B cell (primary cell): ENCODE results near the gene FRMPD4. TPM values are rescaled to one million over a fixed set of nuclear protein-coding genes. Genes with fewer than 3 reads are reported as not detected.

Experiments
- ATAC-seq: fragments of 200-7000 bp; cut with Tn5 transposase; one replicate; pipeline ENCODE4 v1.10.0; 2021; ENCODE audit warnings: low read depth, mild to moderate bottlenecking, moderate number of reproducible peaks, moderate library complexity
- CTCF ChIA-PET: fragments of 350-600 bp; sonication (Branson Sonifier 250); formaldehyde crosslinking; loops from one replicate; lab custom pipeline; 2021; ENCODE audit warnings: antibody characterized with exemption, inconsistent platforms; lab: Charles Lee
- POLR2A ChIA-PET: fragments of 350-600 bp; sonication (Branson Sonifier 250); formaldehyde crosslinking; loops from one replicate; lab custom pipeline; 2021; ENCODE audit warnings: antibody characterized with exemption; lab: Charles Lee
- DNase-seq: peaks from one replicate; pipeline ENCODE4 v3.0.0; 2013
- H2AFZ ChIP-seq: 2 replicates; pipeline ENCODE4 v1.6.1; 2012; ENCODE audit warnings: mild to moderate bottlenecking, low read depth, low read length; ENCODE audit not compliant: insufficient read depth, poor library complexity, severe bottlenecking
- H3K27ac ChIP-seq, 2 donors: 1 replicate in 1 of 2; 2 replicates in 1 of 2; pipeline ENCODE4 v1.5.1; 2012 to 2013; ENCODE audit warnings: low read length in 2 of 2, mild to moderate bottlenecking in 2 of 2, moderate library complexity in 1 of 2
- H3K27me3 ChIP-seq, 4 experiments: fragments of 200-600 bp in 1 of 4; sonication (generic) in 1 of 4; replicated peaks in 1 of 4; 1 replicate in 2 of 4; 2 replicates in 2 of 4; pipeline versions ENCODE4 v1.6.1 to v1.7.0; 2013 to 2016; ENCODE audit warnings: low read length in 3 of 4, mild to moderate bottlenecking in 2 of 4, mixed read lengths in 1 of 4, moderate library complexity in 1 of 4; ENCODE audit not compliant: insufficient read depth in 4 of 4, control insufficient read depth in 3 of 4; ENCODE audit errors: control extremely low read depth in 1 of 4
- H3K36me3 ChIP-seq, 2 experiments: replicated peaks in 1 of 2; 1 replicate in 1 of 2; 2 replicates in 1 of 2; pipeline versions ENCODE4 v1.6.1 to v1.7.1; 2013; ENCODE audit warnings: low read length in 1 of 2; ENCODE audit not compliant: insufficient read depth in 2 of 2, control insufficient read depth in 1 of 2; ENCODE audit errors: control extremely low read depth in 1 of 2, extremely low read depth in 1 of 2
- H3K4me1 ChIP-seq, 2 donors: fragments of 200-600 bp in 1 of 2; sonication (generic) in 1 of 2; 1 replicate in 1 of 2; 2 replicates in 1 of 2; pipeline versions ENCODE4 v1.5.1 to v1.6.1; 2013 to 2017; ENCODE audit warnings: low read length in 2 of 2; ENCODE audit not compliant: control insufficient read depth in 2 of 2, insufficient read depth in 2 of 2
- H3K4me2 ChIP-seq: replicated peaks from 2 replicates; pipeline ENCODE3; 2012; ENCODE audit warnings: mild to moderate bottlenecking, low read depth, low read length; ENCODE audit not compliant: poor library complexity, severe bottlenecking
- H3K4me3 ChIP-seq, 5 experiments: fragments of 200-600 bp in 1 of 5; sonication (generic) in 1 of 5; 1 replicate in 3 of 5; 2 replicates in 2 of 5; pipeline versions ENCODE4 v1.5.1 to v1.7.0; 2011 to 2016; ENCODE audit warnings: low read length in 4 of 5, mild to moderate bottlenecking in 4 of 5, low read depth in 2 of 5, control low read depth in 1 of 5, moderate library complexity in 1 of 5; ENCODE audit not compliant: insufficient read depth in 1 of 5; ENCODE audit errors: control extremely low read depth in 1 of 5, extremely low read depth in 1 of 5
- H3K79me2 ChIP-seq: fragments of 200-600 bp; sonication (generic); one replicate; pipeline ENCODE4 v1.6.0; 2016; ENCODE audit warnings: low read length; ENCODE audit not compliant: control insufficient read depth, insufficient read depth
- H3K9ac ChIP-seq: fragments of 200-600 bp; sonication (generic); 2 replicates; pipeline ENCODE4 v1.6.1; 2017; ENCODE audit warnings: mild to moderate bottlenecking, low read length, moderate library complexity
- H3K9me3 ChIP-seq, 3 donors: one replicate each; pipeline versions ENCODE4 v1.6.1 to v1.7.1; 2013; ENCODE audit warnings: low read length in 2 of 3; ENCODE audit not compliant: control insufficient read depth in 2 of 3, insufficient read depth in 1 of 3; ENCODE audit errors: control extremely low read depth in 1 of 3
- H4K20me1 ChIP-seq: 2 replicates; pipeline ENCODE4 v1.6.0; 2012; ENCODE audit warnings: mild to moderate bottlenecking, low read length; ENCODE audit not compliant: insufficient read depth, control insufficient read depth, poor library complexity, severe bottlenecking
- H3K27ac Mint-ChIP-seq: one replicate; pipeline ENCODE4 v1.8.0; 2021; ENCODE audit warnings: mixed read lengths
- H3K27me3 Mint-ChIP-seq: one replicate; pipeline ENCODE4 v1.8.0; 2021; ENCODE audit warnings: mixed read lengths
- H3K4me1 Mint-ChIP-seq: one replicate; pipeline ENCODE4 v1.8.0; 2021; ENCODE audit warnings: mixed read lengths
- H3K4me3 Mint-ChIP-seq: one replicate; pipeline ENCODE4 v1.8.0; 2021; ENCODE audit warnings: mixed read lengths
- H3K9me3 Mint-ChIP-seq: one replicate; pipeline ENCODE4 v1.8.0; 2022; ENCODE audit warnings: mixed read lengths; ENCODE audit not compliant: insufficient read depth
- CTCF ChIP-seq: fragments of 200-600 bp; IDR thresholded peaks from one replicate; pipeline ENCODE4 v1.8.0; 2022; ENCODE audit warnings: antibody characterized with exemption, mild to moderate bottlenecking
- EZH2 ChIP-seq: IDR thresholded peaks from 2 replicates; pipeline ENCODE4 v1.6.1; 2012; ENCODE audit warnings: borderline replicate concordance, low read depth, mild to moderate bottlenecking, moderate library complexity, low read length; ENCODE audit not compliant: insufficient read depth, poor library complexity, severe bottlenecking
- WGBS: methylation state at CpG from one replicate; pipeline ENCODE4 v1.1.5; 2013; ENCODE audit warnings: missing lambda C conversion rate; ENCODE audit not compliant: insufficient coverage; 5-methylcytosine and 5-hydroxymethylcytosine counted together
- intact Hi-C: fragments of 100-400 bp; cut with micrococcal nuclease; formaldehyde crosslinking; loops from one replicate; pipeline ENCODE4 v1.10.0; 2022
- polyA plus RNA-seq: library from polyadenylated mRNA; depleted of rRNA; stranded (reverse); fragments of >200 nt; gene quantifications from 2 replicates; pipeline ENCODE4 v1.2.3, GENCODE V29; 2012
- total RNA-seq, 2 donors: library from RNA; stranded (reverse); fragments of 120-200 nt in 1 of 2; gene quantifications; 1 replicate in 1 of 2; 2 replicates in 1 of 2; pipeline versions ENCODE4 v1.2.3 to v1.2.4, GENCODE V29; 2013 to 2022

Gene FRMPD4
- total and polyA plus RNA-seq, 2 donors (not counting 1 experiment from before 2014, with no cell fraction given), result not detected

GRCh38 chrX:12647230-12647629 lies 509.0 kb downstream of the FRMPD4 start:
- Mint-ChIP-seq H3K4me3 (no peak overlapping the region), H3K9me3 (no peaks in the 10 kb centered on the region)
- POLR2A ChIA-PET, result no interaction called here

GRCh38 chrX:12648995-12649394 lies 510.7 kb downstream of the FRMPD4 start:
- Histone ChIP-seq H2AFZ (no peak overlapping the region), H3K79me2 (no peaks in the 10 kb centered on the region), H3K4me1 (no peaks in the 10 kb centered on the region), H3K9ac (no peak overlapping the region), H3K27me3 (peaks cover 0 to 4% (median 0%) of the 10 kb centered on the region in 4 experiments), H3K9me3 (peaks cover 0 to 2% (median 0%) of the 10 kb centered on the region in 3 donors), H4K20me1 (no peaks in the 10 kb centered on the region), H3K4me3 (no peak overlapping the region), H3K36me3 (no peaks in the 10 kb centered on the region), H3K27ac (no peak overlapping the region), H3K4me2 (no peak overlapping the region)
- intact Hi-C loops, result no loop called here
- Mint-ChIP-seq H3K4me1 (no peaks in the 10 kb centered on the region), H3K27me3 (peaks cover 22% of the 10 kb centered on the region), H3K4me3 (no peak overlapping the region), H3K9me3 (no peaks in the 10 kb centered on the region), H3K27ac (no peak overlapping the region)
- TF ChIP-seq CTCF (no peak), EZH2 (no peak)
- DNase-seq (no peak), ATAC-seq (no peak)
- 73% methylated on average over 2 of the region's 5 CpGs for WGBS
- CTCF ChIA-PET, result no interaction called here
- POLR2A ChIA-PET, result no interaction called here

More at GRCh38 chrX:12647230-12647629, 509.0 kb downstream of the FRMPD4 start:
- Histone ChIP-seq H3K27ac (no peak overlapping the region), H3K27me3 (peaks cover 0 to 4% (median 0%) of the 10 kb centered on the region in 4 experiments), H4K20me1 (no peaks in the 10 kb centered on the region), H3K4me1 (no peaks in the 10 kb centered on the region), H3K9ac (no peak overlapping the region), H3K79me2 (no peaks in the 10 kb centered on the region), H3K4me2 (no peak overlapping the region), H3K9me3 (peaks cover 0 to 2% (median 0%) of the 10 kb centered on the region in 3 donors), H2AFZ (no peak overlapping the region), H3K36me3 (no peaks in the 10 kb centered on the region), H3K4me3 (no peak overlapping the region)
- Mint-ChIP-seq H3K4me1 (no peaks in the 10 kb centered on the region), H3K27ac (no peak overlapping the region), H3K27me3 (peaks cover 24% of the 10 kb centered on the region)
- TF ChIP-seq CTCF (no peak), EZH2 (no peak)
- no peak for ATAC-seq
- intact Hi-C loops, result no loop called here
- no CpG with 5 or more reads among the region's 1 CpG for WGBS
- CTCF ChIA-PET, result no interaction called here
- no peak for DNase-seq
